Left hindlimb (tissue), 1 donor: ENCODE data around the gene DDB1.
"Not testable (repeated sequence)": the region's sequence is repeated elsewhere in the genome, so short reads cannot be mapped to it uniquely, and the experiment has no call there.

Experiments used
- DNase-seq: peaks from one replicate; pipeline ENCODE4 v3.0.0-alpha.2; 2018

Gene DDB1

DNA sequence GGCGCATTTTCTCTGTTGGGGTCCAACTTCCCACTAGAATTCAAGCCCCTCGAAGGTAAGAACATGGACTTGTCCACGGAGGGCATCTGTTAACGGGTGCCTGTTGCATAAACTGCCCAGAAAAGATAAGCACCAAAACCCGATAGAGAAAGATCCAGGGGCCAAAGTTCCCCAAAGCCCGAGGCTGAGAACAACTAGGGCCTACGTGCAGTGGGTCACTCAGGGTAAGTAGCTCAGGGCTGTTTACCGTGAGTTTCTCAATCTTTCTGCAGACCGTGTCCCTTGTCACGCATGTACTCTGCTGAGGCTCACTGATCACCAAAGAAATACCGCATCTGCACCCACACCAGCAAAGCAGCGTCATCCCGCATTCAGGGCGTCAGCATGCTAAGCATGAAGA, 67.5 kb downstream of the DDB1 start:
- no peak for DNase-seq

DNA sequence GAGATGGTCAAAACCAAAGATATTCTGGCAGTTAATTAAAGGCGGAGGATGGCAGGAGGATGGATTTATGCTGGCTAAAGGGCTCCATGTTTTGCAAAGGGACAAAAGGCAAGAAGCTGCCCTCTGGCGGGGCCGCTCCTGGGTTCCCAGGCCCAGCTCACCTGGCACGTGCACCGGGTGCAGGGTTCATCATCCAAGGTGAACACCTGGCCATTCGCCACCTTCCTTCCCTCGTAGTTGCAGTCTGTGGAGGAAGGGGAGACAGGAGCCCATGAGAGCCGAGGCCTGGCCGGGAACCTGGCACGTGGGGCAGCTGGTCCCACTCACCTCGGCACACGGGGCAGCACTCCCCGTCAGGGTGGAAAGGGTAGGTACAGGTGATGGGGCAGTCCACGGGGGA, 68.1 kb downstream of the DDB1 start:
- no peak for DNase-seq

- DNase-seq, result no peak
Measured at GRCh38 chr11:61264371-61264770, 68.5 kb downstream of the DDB1 start.

- no peak for DNase-seq
Measured at GRCh38 chr11:61259363-61259762, 73.5 kb downstream of the DDB1 start.

DNA sequence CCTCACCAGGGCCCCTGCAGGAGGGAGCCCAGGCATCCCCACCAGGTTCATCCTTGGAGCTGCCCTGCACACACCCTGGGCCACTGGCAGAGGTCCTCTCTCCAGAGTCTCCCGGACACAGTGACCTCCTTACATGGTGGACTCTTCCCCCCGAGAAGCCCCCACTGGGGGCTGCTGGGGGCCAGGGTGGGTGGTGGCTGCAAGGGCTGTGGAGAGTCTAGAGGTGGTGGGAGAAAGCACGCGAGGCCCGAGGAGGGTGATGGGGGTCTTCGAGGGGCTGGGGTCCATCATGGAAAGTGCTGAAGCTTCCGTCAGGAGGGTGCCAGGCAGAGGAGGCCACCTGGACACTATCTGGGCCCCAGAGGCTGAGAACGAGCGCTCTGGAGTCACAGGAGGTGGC, 74.4 kb downstream of the DDB1 start:
- DNase-seq, result no peak

DNA sequence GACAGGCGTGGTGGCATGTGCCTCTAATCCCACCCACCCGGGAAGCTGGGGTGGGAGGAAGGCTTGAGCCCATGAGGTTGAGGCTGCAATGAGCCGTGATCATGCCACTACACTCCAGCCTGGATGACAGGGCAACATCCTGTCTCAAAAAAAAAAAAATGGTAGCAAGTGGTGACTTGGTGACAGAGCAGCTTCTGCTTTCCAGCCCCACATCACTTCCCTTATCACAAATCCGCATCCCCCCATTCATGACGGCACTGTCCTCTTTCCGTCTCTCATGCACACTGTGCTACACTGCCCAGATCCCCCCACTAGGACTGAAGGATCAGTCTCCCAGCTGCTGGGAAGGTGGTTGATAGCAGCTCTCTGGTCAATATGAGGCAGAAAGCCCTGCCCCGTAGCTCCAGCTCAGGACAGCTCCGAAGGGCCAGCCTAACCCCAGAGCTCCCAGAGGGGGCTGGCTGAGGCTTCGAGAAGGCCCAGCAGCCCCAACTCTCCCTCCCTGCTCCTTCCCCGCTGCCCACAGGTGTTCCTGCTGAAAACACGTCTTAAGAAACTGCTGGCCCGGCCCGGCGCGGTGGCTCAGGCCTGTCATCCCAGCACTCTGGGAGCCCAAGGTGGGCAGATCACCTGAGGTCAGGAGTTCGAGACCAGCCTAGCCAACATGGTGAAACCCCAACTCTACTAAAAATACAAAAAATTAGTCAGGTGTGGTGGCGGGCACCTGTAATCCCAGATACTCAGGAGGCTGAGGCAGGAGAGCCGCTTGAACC, 76.0 kb downstream of the DDB1 start:
- no peak for DNase-seq

GRCh38 chr11:61254403-61255025, 78.4 kb downstream of the DDB1 start:
- peak; percentile 54 for DNase-seq

DNA sequence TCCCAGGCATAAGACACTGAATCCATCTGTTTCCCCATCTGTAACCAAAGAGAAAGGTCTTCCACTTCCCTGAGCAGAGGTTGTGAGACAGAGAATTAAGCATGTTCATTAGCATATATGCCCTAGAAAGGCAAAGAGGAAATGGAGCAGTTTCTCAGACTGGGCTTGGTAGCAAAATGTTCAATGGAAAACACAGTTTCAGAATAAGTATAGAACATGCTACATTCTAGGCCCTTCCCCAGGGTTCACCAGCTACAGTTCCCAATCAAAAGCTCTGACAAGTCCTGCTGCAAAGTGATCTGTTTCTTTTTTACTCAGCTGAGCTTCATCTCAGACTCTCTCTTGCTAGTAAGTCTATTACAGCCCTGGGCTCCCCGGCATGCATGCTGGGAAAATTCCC, 80.6 kb downstream of the DDB1 start:
- not testable (repeated sequence) for DNase-seq

DNA sequence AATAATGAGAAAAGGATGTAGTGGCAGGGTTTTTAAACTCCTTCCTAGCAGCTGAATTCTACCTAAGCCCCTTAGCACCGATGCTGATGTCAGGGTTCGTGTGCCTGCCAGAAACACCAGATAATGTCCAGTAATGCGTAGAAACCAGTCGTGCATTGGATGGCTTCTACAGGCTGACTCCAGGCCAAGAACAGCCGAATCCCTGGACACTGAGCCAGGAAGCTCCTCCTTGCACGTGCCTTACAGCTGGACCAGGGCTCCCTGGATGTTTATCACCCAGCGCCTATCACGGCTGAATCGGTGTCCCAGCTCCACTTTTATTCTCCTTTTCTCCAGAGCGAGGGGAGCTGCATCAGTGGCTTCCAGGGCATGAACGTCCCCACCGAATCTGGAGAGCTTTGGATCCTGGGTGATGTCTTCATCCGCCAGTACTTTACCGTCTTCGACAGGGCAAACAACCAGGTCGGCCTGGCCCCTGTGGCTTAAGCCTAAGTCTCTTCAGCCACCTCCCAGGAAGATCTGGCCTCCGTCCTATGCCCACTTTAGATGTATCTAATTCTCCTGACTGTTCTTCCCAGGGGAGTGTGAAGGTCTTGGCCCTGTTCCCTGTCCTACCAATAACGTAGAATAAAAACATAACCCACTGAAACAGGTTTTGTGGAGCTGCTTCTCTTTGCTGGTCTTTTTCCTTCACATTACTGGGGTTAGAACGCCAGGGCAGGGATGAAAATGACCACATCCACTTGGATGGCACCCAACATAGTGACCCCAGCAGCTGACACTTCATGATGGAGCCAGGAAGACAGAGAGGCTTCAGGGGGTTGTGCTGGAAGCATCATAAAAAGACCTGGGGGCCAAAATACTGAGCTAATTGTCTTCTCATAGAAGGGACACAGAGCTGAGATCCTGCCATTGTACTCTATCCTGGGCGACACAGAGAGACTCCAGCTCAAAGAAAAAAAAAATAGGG, 81.8 kb downstream of the DDB1 start:
- peak; percentile 85 for DNase-seq
